NCI-H187 (cell line): ENCODE measurements around the gene PIP5K1C.
"Not testable (repeated sequence)": the region's sequence is repeated elsewhere in the genome, so short reads cannot be mapped to it uniquely, and the experiment has no call there.

Source experiments
- DNase-seq, 2 experiments: peaks; one replicate each; lab custom pipeline; 2025; lab: John Stamatoyannopoulos, UW

PIP5K1C gene

GRCh38 chr19:3645726-3646125 lies 54.5 kb downstream of the PIP5K1C start:
- DNase-seq, result no peak

- no peak for DNase-seq
These were observed 55.2 kb downstream of the PIP5K1C start for GRCh38 chr19:3645067-3645396.

GRCh38 chr19:3644351-3645066 lies 55.8 kb downstream of the PIP5K1C start:
- no peak for DNase-seq

GRCh38 chr19:3643674-3644313 lies 56.5 kb downstream of the PIP5K1C start:
- no peak for DNase-seq

- no peak for DNase-seq
These were observed 57.1 kb downstream of the PIP5K1C start for GRCh38 chr19:3642987-3643673.

GRCh38 chr19:3642296-3642695 lies 58.0 kb downstream of the PIP5K1C start:
- DNase-seq, result no peak

GRCh38 chr19:3641515-3642269 lies 58.6 kb downstream of the PIP5K1C start:
- DNase-seq, result no peak

GRCh38 chr19:3639479-3639878 lies 60.8 kb downstream of the PIP5K1C start:
- no peak for DNase-seq

GRCh38 chr19:3638208-3639193 lies 61.8 kb downstream of the PIP5K1C start:
- no peak for DNase-seq

- no peak for DNase-seq
These were observed 62.6 kb downstream of the PIP5K1C start for GRCh38 chr19:3637621-3638020.

- no peak for DNase-seq
These were observed 63.3 kb downstream of the PIP5K1C start for GRCh38 chr19:3636962-3637361.

GRCh38 chr19:3636506-3636905 lies 63.8 kb downstream of the PIP5K1C start:
- DNase-seq, result no peak

- DNase-seq, result no peak
These were observed 65.7 kb downstream of the PIP5K1C start for GRCh38 chr19:3634496-3635045.

- DNase-seq, result no peak
These were observed 66.7 kb downstream of the PIP5K1C start for GRCh38 chr19:3633559-3633988.

GRCh38 chr19:3632739-3633558 lies 67.3 kb downstream of the PIP5K1C start:
- no peak for DNase-seq

GRCh38 chr19:3632098-3632497 lies 68.2 kb downstream of the PIP5K1C start:
- DNase-seq, result no peak

GRCh38 chr19:3631053-3631861 lies 69.0 kb downstream of the PIP5K1C start:
- no peak for DNase-seq

GRCh38 chr19:3628766-3629165 lies 71.5 kb downstream of the PIP5K1C start:
- not testable (repeated sequence) for DNase-seq

- DNase-seq, result no peak
These were observed 72.9 kb downstream of the PIP5K1C start for GRCh38 chr19:3627351-3627723.
